ENCODE results near the gene BIRC6. TPM values are rescaled to one million over a fixed set of nuclear protein-coding genes. Genes with fewer than 3 reads are reported as not detected.
A peak's percentile ranks its signal among the peaks of the same experiment; 100 is the strongest.
"Not testable (repeated sequence)": the region's sequence is repeated elsewhere in the genome, so short reads cannot be mapped to it uniquely, and the experiment has no call there.

The BIRC6 gene
- polyA plus RNA-seq, 10 donors: 37.3 to 57.3 (median 52.6) TPM

DNA sequence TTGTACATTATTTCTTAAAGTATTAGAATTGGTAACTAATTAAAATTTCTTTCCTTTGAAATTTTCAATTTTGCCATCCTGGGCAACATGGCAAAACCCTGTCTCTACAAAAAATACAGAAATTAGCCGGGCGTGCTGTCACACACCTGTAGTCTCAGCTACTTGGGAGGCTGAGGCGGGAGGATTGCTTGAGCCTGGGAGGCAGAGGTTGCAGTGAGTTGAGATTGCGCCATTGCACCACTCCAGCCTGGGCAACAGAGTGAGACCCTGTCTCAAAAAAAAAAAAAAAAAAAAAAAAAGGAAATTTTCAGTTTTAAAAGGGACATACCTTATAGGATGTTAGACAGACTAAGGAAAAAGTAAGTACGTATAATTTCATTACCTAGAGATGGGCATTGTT lies 14.1 kb downstream of the BIRC6 start:
- DNase-seq: not testable (repeated sequence)

DNA sequence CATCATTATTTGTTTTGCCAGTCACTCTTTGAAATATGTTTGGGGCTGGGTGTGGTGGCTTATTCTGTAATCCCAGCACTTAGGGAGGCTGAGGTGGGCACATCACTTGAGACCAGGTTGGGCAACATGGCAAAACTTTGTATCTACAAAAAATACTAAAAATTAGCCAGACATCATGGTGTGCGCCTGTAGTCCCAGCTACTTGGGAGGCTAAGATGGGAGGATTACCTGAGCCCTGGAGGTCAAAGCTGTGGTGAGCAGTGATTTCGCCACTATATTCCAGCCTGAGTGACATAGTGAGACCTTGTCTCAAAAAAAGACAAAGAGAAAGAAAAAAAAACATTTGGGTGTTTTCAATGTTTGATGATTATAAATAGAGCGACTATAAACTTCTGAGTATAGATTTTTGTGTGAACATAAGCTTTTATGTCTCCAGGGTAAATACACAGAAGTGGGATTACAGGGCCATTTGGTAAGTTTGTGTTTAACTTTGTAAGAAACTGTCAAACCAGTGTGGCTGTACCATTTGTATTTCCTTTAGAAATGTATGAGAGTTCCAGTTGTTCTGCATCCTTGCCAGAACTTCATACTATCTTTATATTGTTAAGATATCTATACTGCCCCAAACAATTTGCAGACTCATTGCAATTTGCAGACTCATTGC lies 15.8 kb downstream of the BIRC6 start:
- DNase-seq: no peak

GRCh38 chr2:32375228-32375892 lies 18.5 kb downstream of the BIRC6 start:
- no peak for DNase-seq

- DNase-seq: no peak
Observed at GRCh38 chr2:32376756-32377155, 19.9 kb downstream of the BIRC6 start.

- DNase-seq: peak in 1 of 3 donors; percentile 7
Observed at GRCh38 chr2:32377928-32378327, 21.1 kb downstream of the BIRC6 start.

- DNase-seq: no peak
Observed at GRCh38 chr2:32379352-32379751, 22.5 kb downstream of the BIRC6 start.

- no peak for DNase-seq
Observed at GRCh38 chr2:32383858-32384257, 27.0 kb downstream of the BIRC6 start.

- DNase-seq: no peak
Observed at GRCh38 chr2:32384529-32384928, 27.7 kb downstream of the BIRC6 start.

GRCh38 chr2:32386739-32387138 lies 29.9 kb downstream of the BIRC6 start:
- no peak for DNase-seq

DNA sequence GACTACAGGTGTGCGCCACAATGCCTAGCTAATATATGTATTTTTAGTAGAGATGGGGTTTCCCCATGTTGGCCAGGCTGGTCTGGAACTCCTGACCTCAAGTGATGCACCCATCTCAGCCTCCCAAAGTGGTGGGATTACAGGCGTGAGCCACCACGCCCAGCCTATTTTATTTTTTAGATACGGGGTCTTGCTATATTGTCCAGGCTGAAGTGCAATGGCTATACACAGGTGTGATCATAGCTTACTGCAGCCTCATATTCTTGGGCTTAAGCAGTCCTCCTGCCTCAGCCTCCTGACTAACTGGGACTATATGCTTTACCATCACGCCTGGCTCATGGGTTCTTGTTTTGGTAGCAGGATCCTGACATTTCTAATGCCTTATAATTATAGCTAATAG lies 42.4 kb downstream of the BIRC6 start:
- no peak for DNase-seq

DNA sequence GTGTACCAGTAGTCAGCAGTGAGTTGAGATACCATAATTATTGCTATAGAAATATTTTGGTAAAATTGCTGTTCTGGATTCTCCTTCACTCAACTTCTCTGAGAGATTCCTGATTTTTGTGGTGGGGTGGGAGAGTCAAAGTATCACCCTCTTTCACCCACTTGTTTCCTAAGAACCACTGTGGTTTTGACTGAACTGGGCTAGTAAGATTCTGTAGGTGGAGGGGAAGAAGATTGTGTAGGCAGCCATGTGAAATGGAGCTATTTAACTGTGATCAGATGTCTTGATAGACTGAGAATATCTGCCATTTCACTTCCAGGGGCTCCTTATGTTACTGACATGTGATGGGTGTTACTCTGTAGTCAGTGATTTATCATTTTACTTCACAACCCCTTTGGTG lies 45.3 kb downstream of the BIRC6 start:
- DNase-seq: no peak

GRCh38 chr2:32403782-32404181 lies 47.0 kb downstream of the BIRC6 start:
- no peak for DNase-seq

- DNase-seq: no peak
Observed at GRCh38 chr2:32404691-32405090, 47.9 kb downstream of the BIRC6 start.

GRCh38 chr2:32416519-32416918 lies 59.7 kb downstream of the BIRC6 start:
- no peak for DNase-seq

- no peak for DNase-seq
Observed at GRCh38 chr2:32417659-32418058, 60.8 kb downstream of the BIRC6 start.

GRCh38 chr2:32418778-32419177 lies 62.0 kb downstream of the BIRC6 start:
- no peak for DNase-seq

DNA sequence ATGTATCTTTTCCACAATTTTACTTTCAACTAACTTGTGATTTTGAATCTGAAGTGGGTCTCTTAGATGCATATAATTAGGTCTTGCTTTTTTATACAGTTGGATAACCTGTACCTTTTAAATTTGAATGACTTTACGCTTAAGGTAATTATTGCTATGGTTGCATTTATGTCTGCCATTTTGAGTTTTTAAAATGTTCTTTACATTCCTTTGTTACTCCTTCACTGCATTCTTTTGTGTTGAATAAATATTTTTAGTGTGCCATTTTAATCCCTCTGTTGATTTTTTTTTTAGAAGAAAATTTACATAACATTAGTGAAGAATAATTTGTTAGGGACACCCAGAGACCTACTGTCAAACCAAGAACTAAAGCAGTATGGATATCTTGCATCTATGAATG lies 65.3 kb downstream of the BIRC6 start:
- DNase-seq: no peak

DNA sequence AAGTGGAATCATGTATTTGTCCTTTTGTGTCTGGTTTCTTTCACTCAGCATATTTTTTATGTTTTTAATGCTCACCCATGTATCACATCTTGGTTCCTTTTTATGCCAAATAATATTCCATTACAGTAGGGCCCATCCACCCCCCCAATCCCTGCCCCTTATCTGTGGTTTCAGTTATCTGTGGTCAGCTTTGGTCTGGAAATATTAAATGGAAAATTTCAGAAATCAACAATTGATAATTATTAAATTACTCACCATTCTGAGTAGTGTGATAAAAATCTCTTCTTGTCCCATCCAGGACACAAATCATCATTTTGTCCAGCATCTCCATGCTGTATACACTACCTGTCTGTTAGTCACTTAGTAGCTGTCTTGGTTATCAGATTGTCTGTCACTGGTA lies 66.7 kb downstream of the BIRC6 start:
- DNase-seq: no peak

- DNase-seq: no peak
Observed at GRCh38 chr2:32424739-32425138, 67.9 kb downstream of the BIRC6 start.

- peak; percentile 17 to 29 (median 26) for DNase-seq
Observed at GRCh38 chr2:32425719-32426141, 68.9 kb downstream of the BIRC6 start.

DNA sequence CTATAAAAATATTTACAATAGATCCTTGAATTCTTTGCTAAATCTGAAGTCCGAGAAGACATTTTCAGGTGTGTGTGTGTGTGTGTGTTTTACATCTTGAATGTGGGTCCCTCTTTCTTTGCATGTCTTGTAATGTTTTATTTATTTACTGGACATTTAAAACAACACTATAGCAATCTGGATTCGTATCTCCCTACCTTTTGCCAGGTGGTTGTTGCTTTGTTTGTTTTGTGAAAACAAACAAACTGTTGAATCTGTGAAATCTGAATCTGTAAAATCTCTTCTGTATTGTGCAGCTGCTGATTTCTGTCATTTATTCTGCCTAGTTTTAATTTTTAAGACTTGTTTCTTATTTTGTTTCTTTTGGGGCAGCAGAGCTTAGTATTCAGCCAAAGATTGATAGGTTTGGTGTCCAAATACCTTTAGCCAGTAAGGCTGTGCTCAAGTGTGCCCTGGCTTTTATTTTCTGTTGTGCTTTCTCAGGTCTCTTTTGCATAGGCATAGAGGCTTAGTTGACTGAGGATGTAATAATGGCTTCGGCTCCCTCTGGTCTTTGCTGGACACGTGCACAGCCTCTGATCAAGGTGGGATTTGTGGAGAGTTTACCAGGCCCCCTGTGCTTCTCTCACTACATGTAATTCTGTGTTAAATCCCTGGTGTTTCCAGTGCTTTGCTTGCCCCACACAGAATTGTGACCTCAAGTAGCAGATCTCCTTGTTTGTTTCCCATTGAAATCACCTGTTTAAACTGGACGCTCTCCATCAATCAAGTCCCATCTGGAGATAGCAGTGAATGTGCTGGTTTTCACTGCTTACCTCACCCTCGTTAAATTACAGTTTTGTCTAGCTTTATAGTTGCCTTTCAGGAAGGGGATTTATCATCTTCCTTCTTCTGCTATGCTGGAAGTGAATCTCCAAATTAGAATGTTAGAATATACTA lies 71.1 kb downstream of the BIRC6 start:
- no peak for DNase-seq

GRCh38 chr2:32430804-32431203 lies 74.0 kb downstream of the BIRC6 start:
- no peak for DNase-seq

DNA sequence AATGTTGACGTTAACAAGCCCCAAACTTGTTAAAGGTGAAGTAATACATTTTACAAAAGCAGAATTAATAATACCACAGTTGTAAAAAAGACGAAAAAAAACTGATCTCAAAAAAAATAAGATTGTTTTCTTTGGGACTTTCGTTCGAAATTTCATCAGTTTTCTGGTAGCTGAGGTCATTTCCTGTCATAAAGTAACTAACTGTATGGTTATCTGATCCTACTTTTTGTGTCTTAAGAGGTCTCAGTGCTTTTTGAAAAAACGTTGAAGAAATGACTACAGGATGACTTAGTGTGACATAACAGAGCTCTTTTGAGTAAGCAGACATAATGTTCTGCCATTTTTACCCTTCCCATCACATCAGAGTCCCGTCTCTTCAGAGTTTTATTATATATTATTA lies 79.3 kb downstream of the BIRC6 start:
- DNase-seq: no peak
